Upper lobe of left lung (tissue), 4 donors: Measurements from ENCODE around the gene ZNF609.

Experiments
- CTCF ChIP-seq, 6 experiments: fragments of 450-650 bp in 4 of 6; fragments of 200-600 bp in 2 of 6; sonication (generic) in 2 of 6; IDR thresholded peaks; one replicate each; pipeline ENCODE4 v1.5.1; 2016 to 2019; ENCODE audit warnings: antibody characterized with exemption in 6 of 6
- POLR2A ChIP-seq, 4 donors: fragments of 450-650 bp; IDR thresholded peaks; one replicate each; pipeline ENCODE4 v1.5.1; 2016 to 2017; ENCODE audit warnings: antibody characterized with exemption in 4 of 4, mild to moderate bottlenecking in 2 of 4
- POLR2AphosphoS5 ChIP-seq, 2 donors: sonication (generic); formaldehyde crosslinking; IDR thresholded peaks; one replicate each; pipeline ENCODE4 v1.5.1; 2017; ENCODE audit warnings: antibody characterized with exemption in 2 of 2

GRCh38 chr15:64521201-64521600, 60.8 kb downstream of the ZNF609 start:
- TF ChIP-seq CTCF (IDR thresholded peaks at IDR 0.05) (no peak), POLR2A (IDR thresholded peaks at IDR 0.05) (no peak), POLR2AphosphoS5 (IDR thresholded peaks at IDR 0.05) (no peak)
